RWPE1 (cell line): ENCODE results near the gene CLEC10A.

Source experiments
- CTCF ChIA-PET: fragments of 350-600 bp; sonication (Branson Sonifier 250); formaldehyde crosslinking; extraction: SDS; loops from one replicate; lab custom pipeline; 2021; lab: Yijun Ruan, JAX
- POLR2A ChIA-PET: fragments of 400-600 bp; formaldehyde crosslinking; extraction: SDS; loops from one replicate; lab custom pipeline; 2020; ENCODE audit warnings: antibody characterized with exemption; ENCODE audit not compliant: low non-redundant PET; lab: Yijun Ruan, JAX
- DNase-seq: peaks from one replicate; pipeline ENCODE4 v3.0.0; 2012; ENCODE audit warnings: low spot score
- H3K27ac ChIP-seq: fragments of 450-650 bp; 2 replicates; pipeline ENCODE4 v1.5.1; 2017
- TF ChIP-seq, protein P1 (sequence below): fragments of 450-650 bp; conservative IDR thresholded peaks from 2 replicates; pipeline ENCODE4 v1.5.1; 2017; ENCODE audit warnings: low read depth, mild to moderate bottlenecking

The CLEC10A gene

DNA sequence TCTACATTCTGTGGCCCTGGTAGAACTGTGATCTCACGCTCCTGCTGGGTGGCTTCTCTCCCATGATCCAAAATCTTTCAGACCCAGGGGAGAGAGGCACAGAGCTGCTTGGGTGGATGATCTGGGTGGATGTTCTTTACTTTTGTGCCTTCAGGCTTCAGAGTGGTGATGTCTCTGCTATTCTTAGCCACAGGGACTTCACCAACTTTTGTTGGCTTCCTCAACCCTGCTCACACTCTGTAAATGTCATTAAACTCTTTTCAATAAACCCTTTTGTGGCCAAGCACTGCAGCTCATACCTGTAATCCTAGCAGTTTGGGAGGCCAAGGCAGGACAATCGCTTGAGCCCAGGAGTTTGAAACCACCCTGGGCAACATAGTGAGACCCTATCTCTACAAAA is 7.6 kb downstream of the CLEC10A start:
- TF ChIP-seq, protein P1, sequence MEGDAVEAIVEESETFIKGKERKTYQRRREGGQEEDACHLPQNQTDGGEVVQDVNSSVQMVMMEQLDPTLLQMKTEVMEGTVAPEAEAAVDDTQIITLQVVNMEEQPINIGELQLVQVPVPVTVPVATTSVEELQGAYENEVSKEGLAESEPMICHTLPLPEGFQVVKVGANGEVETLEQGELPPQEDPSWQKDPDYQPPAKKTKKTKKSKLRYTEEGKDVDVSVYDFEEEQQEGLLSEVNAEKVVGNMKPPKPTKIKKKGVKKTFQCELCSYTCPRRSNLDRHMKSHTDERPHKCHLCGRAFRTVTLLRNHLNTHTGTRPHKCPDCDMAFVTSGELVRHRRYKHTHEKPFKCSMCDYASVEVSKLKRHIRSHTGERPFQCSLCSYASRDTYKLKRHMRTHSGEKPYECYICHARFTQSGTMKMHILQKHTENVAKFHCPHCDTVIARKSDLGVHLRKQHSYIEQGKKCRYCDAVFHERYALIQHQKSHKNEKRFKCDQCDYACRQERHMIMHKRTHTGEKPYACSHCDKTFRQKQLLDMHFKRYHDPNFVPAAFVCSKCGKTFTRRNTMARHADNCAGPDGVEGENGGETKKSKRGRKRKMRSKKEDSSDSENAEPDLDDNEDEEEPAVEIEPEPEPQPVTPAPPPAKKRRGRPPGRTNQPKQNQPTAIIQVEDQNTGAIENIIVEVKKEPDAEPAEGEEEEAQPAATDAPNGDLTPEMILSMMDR: no peak
- no peak for DNase-seq
- ChIA-PET POLR2A (no interaction called here), CTCF (interaction anchor here (0.5 to 0.6 kb wide), 2 partner anchors 58 to 146 kb away, joined by 3 to 5 read pairs; no protein-coding TSS in a partner anchor)
- H3K27ac ChIP-seq: no peak overlapping the region

DNA sequence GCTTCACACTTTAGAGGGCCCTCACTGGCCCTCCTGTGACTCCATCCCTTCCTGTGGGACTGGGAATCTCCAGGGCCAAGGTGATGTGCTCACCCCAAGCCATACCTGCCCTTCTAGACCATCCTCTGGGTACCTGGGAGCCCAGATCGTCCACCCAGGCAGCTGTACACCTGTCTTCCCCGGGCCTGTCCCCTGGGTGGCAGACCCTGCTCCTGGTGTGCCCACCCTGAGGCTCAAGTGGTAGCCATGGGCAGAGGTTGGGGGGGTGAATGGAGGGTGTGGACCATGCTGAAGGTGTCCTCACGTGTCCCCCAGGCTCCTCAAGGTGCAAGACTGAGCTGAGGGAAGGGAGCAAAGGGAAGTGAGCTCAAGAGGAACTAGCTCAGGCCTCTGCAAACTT is 9.3 kb downstream of the CLEC10A start:
- TF ChIP-seq, protein P1: no peak
- CTCF ChIA-PET: no interaction called here
- DNase-seq: no peak
- no peak overlapping the region for H3K27ac ChIP-seq
- POLR2A ChIA-PET: no interaction called here

DNA sequence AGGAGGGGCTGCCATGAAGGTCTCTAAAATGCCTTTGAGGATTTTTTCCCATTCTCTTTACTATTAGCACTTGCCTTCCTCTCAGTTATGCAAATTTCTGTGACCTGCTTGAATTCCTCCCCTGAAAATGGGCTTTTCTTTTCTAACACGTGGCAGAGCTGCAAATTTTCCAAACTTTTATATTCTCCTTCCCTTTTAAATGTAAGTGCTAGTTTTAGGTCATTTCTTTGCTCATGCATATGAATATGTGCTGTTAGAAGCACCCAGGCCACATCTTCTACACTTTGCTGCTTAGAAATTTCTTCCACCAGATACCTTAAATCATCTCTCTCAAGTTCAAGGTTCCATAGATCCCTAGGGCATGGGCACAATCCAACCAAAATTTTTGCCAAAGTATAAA is 11.8 kb downstream of the CLEC10A start:
- no peak for DNase-seq
- POLR2A ChIA-PET: no interaction called here
- CTCF ChIA-PET: no interaction called here
- H3K27ac ChIP-seq: no peak overlapping the region
- TF ChIP-seq, protein P1: no peak

DNA sequence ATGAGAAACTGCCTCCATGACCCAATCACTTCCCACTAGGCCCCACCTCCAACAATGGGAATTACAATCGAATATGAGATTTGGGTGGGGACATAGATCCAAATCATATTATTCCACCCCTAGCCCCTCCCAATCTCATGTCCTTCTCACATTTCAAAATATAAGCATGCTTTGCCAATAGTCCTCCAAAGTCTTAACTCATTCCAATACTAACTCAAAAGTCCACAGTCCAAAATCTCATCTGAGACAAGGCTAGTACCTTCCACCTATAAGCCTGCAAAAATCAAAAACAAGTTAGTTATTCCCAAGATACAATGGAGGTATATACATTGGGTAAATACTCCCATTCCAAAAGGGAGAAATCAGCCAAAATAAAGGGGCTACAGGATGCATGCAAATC is 12.9 kb downstream of the CLEC10A start:
- ChIA-PET CTCF (no interaction called here), POLR2A (no interaction called here)
- no peak for DNase-seq
- TF ChIP-seq, protein P1: no peak
- no peak overlapping the region for H3K27ac ChIP-seq

DNA sequence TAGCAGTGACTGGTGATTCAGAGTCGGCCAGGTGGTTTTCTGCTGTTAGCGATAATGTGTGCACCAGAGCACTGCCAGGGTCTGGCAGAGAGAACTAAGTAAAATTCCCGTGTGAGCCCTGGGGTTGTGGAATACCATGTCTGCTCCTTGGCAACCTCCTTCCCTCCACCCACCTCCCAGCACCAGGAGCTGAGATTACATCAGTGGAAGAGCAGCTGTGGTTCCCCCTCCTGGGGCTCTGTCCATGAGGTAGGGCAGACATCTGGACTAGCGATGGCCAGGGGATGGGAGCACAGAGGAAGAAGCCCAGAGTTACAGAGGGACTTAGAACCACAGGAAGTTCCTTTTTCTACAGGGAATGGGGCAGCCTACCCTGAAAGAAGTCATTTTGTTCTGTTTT is 15.8 kb downstream of the CLEC10A start:
- DNase-seq: no peak
- ChIA-PET CTCF (interaction anchor here (0.7 to 1.1 kb wide), 2 partner anchors 19 to 53 kb away, joined by 3 read pairs; no protein-coding TSS in a partner anchor), POLR2A (no interaction called here)
- TF ChIP-seq, protein P1: no peak
- no peak overlapping the region for H3K27ac ChIP-seq

DNA sequence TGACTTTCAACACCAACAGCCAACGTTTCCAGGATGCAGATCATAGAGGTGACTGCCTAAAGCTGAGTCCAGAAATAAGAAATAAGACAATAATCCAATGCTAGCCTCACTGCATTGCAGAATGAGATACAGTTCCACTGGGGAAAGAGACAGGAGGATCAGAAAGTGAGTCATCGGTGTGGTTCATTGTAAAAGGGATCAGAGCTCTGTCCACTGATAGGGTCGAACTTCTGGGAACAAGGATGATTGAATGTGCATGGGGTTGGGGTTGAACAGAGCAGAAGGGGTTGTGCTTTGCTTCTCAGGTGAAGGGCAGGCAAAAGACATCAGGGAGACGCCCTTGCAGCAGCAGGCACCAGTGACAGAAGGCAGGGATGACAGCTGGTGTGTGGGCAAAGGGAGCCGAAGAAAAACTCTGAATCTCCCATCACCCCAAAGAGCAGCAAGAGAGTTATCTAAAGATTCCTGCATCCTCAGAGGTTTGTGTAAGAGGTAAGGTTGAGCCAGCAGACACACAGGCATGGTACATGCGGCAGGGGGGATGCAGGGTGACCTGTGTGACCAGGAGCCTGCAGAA is 16.4 kb downstream of the CLEC10A start:
- CTCF ChIA-PET: no interaction called here
- TF ChIP-seq, protein P1: no peak

More for the DNA sequence above, 16.4 kb downstream of the CLEC10A start:
- DNase-seq: no peak
- POLR2A ChIA-PET: no interaction called here
- H3K27ac ChIP-seq: no peak overlapping the region
